ENCODE data around the gene C9orf78.
A peak's percentile ranks its signal among the peaks of the same experiment; 100 is the strongest.

C9orf78 gene

DNA sequence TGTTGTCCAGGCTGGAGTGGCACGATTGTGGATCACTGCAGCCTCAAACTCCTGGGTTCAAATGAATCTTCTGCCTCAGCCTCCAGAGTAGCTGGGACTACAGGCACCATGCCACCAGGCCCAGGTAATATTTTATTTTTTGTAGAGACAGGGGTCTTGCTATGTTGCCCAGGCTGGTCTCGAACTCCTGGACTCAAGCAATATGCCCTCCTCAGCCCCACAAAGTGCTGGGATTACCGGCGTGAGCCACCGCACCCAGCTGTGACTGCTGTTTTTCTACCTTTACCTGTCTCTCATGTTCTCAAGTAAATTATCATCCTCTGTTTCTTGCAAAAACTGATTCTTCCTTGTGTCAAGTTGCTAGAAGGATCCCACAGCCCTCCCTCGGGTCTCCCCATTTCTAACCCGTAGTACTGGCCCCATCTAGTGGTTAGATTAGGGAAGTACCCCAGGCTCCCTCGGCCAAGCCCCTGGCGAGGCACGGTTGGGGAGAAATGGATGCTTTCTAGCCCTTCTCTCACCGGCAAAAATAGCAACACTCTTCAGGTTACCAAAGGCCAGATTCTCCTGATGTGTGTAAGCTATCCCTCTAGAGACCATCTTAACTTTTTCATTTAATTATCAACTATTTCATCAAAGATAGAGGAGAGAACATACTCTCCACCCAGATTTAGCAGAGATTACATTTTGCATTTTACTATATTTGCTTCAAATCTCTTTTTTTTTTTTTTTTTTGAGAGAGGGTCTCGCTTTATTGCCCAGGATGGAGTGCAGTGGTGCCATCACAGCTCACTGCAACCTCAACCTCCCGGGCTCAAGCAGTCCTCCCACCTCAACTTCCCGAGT lies 51.3 kb downstream of the C9orf78 start:
- Mint-ChIP-seq H3K4me1 (peaks cover 6% of the 10 kb centered on the region), H3K4me3 (no peak overlapping the region), H3K27ac (no peak overlapping the region), H3K36me3 (no peaks in the 10 kb centered on the region), H3K9me3 (no peaks in the 10 kb centered on the region)
- peak; percentile 95 for ATAC-seq
- DNase-seq (ENCODE audit: low spot score in 2 of 2) = peak; percentile 70 to 87

DNA sequence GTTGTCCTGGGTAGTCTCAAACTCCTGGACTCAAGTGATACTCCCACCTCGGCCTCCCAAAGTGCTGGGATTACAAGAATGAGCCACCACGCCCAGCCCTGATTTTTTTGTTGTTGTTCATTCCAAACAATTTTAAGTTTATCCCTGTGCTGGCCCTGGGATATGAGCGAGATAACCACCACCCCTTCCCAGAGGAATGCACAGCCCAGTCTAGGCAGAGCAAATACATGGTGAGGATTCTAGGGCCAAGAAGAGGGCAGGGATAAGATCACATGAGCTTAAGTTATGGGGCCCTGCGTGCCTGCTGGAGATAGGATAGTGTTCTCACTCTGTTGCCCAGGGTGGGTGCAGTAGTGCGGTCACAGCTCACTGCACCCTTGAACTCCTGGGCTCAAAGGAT lies 53.1 kb downstream of the C9orf78 start:
- H3K27ac Mint-ChIP-seq = no peak overlapping the region

DNA sequence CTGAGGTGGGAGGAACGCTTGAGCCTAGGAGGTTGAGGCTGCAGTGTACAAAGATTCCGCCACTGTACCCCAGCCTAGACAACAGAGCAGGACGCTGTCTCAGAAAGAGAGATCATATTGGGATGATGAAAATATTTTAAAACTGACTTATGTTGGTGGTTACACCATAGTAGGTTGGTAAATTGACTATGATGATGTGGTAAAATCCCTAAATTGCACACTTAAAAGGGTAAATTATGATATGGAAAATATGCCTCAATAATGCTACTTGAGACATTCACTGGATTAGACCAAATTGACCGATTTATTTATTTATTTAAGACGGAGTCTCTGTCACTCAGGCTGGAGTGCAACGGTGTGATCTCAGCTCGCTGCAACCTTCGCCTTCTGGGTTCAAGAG lies 53.9 kb downstream of the C9orf78 start:
- H3K27ac Mint-ChIP-seq = no peak overlapping the region
- H3K36me3 Mint-ChIP-seq = no peaks in the 10 kb centered on the region
- H3K4me1 Mint-ChIP-seq = peaks cover 17% of the 10 kb centered on the region
- H3K9me3 Mint-ChIP-seq = no peaks in the 10 kb centered on the region
- ATAC-seq (no peak), DNase-seq (ENCODE audit: low spot score in 2 of 2) (no peak)
- H3K4me3 Mint-ChIP-seq = no peak overlapping the region

More for the DNA sequence above, 53.1 kb downstream of the C9orf78 start:
- ATAC-seq (no peak), DNase-seq (ENCODE audit: low spot score in 2 of 2) (no peak)
- H3K36me3 Mint-ChIP-seq = no peaks in the 10 kb centered on the region
- no peaks in the 10 kb centered on the region for H3K9me3 Mint-ChIP-seq
- peaks cover 15% of the 10 kb centered on the region for H3K4me1 Mint-ChIP-seq
- no peak overlapping the region for H3K4me3 Mint-ChIP-seq

DNA sequence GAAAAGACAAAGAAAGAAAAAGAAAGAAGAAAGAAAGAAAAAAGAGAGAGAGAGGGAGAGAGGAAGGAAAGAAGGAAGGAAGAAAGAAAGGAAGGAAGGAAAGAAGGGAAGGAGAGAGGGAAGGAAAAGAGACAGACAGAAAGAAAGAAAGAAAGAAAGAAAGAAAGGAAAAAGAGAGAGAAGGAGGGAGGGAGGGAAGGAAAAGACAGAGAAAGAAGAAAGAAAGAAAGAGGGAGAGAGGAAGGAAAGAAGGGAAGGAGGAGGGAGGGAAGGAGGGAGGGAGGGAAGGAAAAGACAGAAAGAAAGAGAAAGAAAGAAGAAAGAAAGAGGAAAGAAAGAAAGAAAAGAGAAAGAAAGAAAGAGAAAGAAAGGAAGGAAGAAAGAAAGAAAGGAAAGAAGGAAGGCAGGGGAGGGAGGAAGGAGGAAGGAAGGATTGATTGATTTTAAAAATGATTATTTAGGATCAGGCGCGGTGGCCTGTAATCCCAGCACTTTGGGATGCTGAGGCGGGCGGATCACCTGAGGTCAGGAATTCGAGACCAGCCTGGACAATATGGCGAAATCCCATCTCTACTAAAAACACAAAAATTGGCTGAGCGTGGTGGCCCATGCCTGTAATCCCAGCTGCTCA lies 55.4 kb downstream of the C9orf78 start:
- Mint-ChIP-seq H3K9me3 (no peaks in the 10 kb centered on the region), H3K4me3 (no peak overlapping the region), H3K27ac (peak overlapping the region; percentile 48), H3K36me3 (no peaks in the 10 kb centered on the region), H3K4me1 (peaks cover 17% of the 10 kb centered on the region)
- no peak for ATAC-seq
- no peak for DNase-seq (ENCODE audit: low spot score in 2 of 2)

DNA sequence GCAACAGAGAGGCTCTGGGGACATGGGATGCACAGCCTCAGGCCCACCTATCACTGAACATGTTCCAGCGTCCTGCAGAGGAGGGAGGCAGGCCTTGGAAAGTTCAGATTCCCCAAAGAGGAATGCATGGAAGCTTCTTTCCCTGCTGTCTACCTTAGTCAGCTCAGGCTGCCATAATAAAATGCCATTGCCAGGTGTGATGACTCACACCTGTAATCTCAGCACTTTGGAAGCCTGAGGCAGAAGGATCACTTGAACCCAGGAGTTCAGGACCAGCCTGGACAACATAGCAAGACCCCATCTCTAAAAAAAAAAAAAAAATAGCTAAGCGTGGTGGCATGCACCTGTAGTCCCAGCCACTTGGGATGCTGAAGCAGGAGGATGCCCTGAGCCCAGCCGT lies 56.6 kb downstream of the C9orf78 start:
- Mint-ChIP-seq H3K36me3 (no peaks in the 10 kb centered on the region), H3K9me3 (no peaks in the 10 kb centered on the region), H3K27ac (no peak overlapping the region), H3K4me1 (peaks cover 20% of the 10 kb centered on the region), H3K4me3 (no peak overlapping the region)
- ATAC-seq (no peak), DNase-seq (ENCODE audit: low spot score in 2 of 2) (no peak)

DNA sequence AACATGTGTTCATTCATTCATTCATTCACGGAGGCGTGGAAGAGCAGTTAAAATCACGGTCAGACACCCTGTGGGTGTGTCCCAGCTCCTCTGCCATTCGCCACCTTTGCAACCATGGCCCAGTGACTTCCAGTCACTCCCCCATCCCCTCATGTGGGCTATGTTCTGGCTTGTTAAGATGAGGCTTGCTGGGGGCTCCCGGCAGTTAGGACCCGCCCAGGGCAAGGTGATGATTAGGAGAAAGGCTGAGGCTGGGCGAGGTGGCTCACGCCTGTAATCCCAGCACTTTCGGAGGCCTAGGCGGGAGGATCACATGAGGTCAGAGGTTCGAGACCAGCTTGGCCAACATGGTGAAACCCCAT lies 57.3 kb downstream of the C9orf78 start:
- Mint-ChIP-seq H3K27ac (peak overlapping the region; percentile 81), H3K4me1 (peaks cover 19% of the 10 kb centered on the region), H3K4me3 (peak overlapping the region; percentile 30), H3K36me3 (no peaks in the 10 kb centered on the region), H3K9me3 (no peaks in the 10 kb centered on the region)
- ATAC-seq = no peak
- DNase-seq (ENCODE audit: low spot score in 2 of 2) = no peak
